HL-60/S4 treated with retinoic acid at 250 ng/mL for 4 days and 3 days (cell line): ENCODE results near the gene FAM120B.

Source experiments
- in situ Hi-C: fragments of 300-500 bp; cut with MboI; formaldehyde crosslinking; loops from 2 replicates; pipeline ENCODE4 v1.7.0; 2022; ENCODE audit warnings: low sequenced_read_pairs

Gene FAM120B

GRCh38 chr6:170410241-170410640 is 103.7 kb downstream of the FAM120B start:
- in situ Hi-C loops: no loop called here

- in situ Hi-C loops: no loop called here
Measured at GRCh38 chr6:170415318-170415717, 108.8 kb downstream of the FAM120B start.

GRCh38 chr6:170416303-170416702 is 109.7 kb downstream of the FAM120B start:
- in situ Hi-C loops: no loop called here

GRCh38 chr6:170416959-170417606 is 110.5 kb downstream of the FAM120B start:
- in situ Hi-C loops: no loop called here

GRCh38 chr6:170417881-170418280 is 111.3 kb downstream of the FAM120B start:
- in situ Hi-C loops: no loop called here

GRCh38 chr6:170420283-170420682 is 113.7 kb downstream of the FAM120B start:
- in situ Hi-C loops: no loop called here

GRCh38 chr6:170420791-170421776 is 114.5 kb downstream of the FAM120B start:
- in situ Hi-C loops: no loop called here

GRCh38 chr6:170421921-170422320 is 115.4 kb downstream of the FAM120B start:
- in situ Hi-C loops: no loop called here

- in situ Hi-C loops: no loop called here
Measured at GRCh38 chr6:170423030-170423429, 116.5 kb downstream of the FAM120B start.

- in situ Hi-C loops: no loop called here
Measured at GRCh38 chr6:170423814-170424603, 117.5 kb downstream of the FAM120B start.

- in situ Hi-C loops: no loop called here
Measured at GRCh38 chr6:170424604-170425126, 118.1 kb downstream of the FAM120B start.

- in situ Hi-C loops: no loop called here
Measured at GRCh38 chr6:170429450-170429849, 122.9 kb downstream of the FAM120B start.

- in situ Hi-C loops: no loop called here
Measured at GRCh38 chr6:170433163-170434116, 126.9 kb downstream of the FAM120B start.

- in situ Hi-C loops: no loop called here
Measured at GRCh38 chr6:170434117-170434820, 127.7 kb downstream of the FAM120B start.

GRCh38 chr6:170434821-170435155 is 128.2 kb downstream of the FAM120B start:
- in situ Hi-C loops: no loop called here

- in situ Hi-C loops: no loop called here
Measured at GRCh38 chr6:170435766-170436165, 129.2 kb downstream of the FAM120B start.

- in situ Hi-C loops: no loop called here
Measured at GRCh38 chr6:170436209-170436809, 129.8 kb downstream of the FAM120B start.

- in situ Hi-C loops: no loop called here
Measured at GRCh38 chr6:170437719-170438401, 131.3 kb downstream of the FAM120B start.
